ENCODE results near the gene TSPAN6. TPM values are rescaled to one million over a fixed set of nuclear protein-coding genes. Genes with fewer than 3 reads are reported as not detected.

Gene TSPAN6
- total RNA-seq, 1 experiment from 2014 or later = 7.2 TPM

- Histone ChIP-seq H3K4me3 (ENCODE audit: low read depth in 2 of 2, low read length in 2 of 2) (no peak overlapping the region), H3K9me3 (ENCODE audit: control insufficient read depth, insufficient read depth, low read depth, low read length) (no peaks in the 10 kb centered on the region), H3K4me1 (ENCODE audit: control insufficient read depth, insufficient read depth, low read length) (no peaks in the 10 kb centered on the region), H3K36me3 (ENCODE audit: control insufficient read depth, insufficient read depth, low read length) (no peaks in the 10 kb centered on the region), H3K27ac (ENCODE audit: low read length) (no peak overlapping the region), H3K27me3 (ENCODE audit: control insufficient read depth, insufficient read depth, low read length) (no peaks in the 10 kb centered on the region; the same call in 1 of the 2 replicates)
- CTCF ChIA-PET = no interaction called here
- DNase-seq (ENCODE audit: low read depth, low spot score) (no peak), ATAC-seq (no peak)
- BruUV-seq (replicated peaks) = no TSS peak
- in situ Hi-C loops (cut with HindIII; ENCODE audit: low pct_unique_long_range_greater_than_20kb, low sequenced_read_pairs) (no loop called here), intact Hi-C loops (cut with micrococcal nuclease; ENCODE audit: unreplicated experiment) (no loop called here)
- TF ChIP-seq SIN3A (IDR thresholded peaks at IDR 0.05; ENCODE audit: borderline replicate concordance, insufficient read depth, low read depth, low read length) = no peak
- TF ChIP-seq CTCF (IDR thresholded peaks at IDR 0.05) = no peak
- no peak for TF ChIP-seq POLR2AphosphoS5 (IDR thresholded peaks at IDR 0.05; ENCODE audit: low read depth, low read length)
- TF ChIP-seq TCF7L2 (IDR thresholded peaks at IDR 0.05; ENCODE audit: low read depth, low read length) = no peak
- TF ChIP-seq, protein P1, sequence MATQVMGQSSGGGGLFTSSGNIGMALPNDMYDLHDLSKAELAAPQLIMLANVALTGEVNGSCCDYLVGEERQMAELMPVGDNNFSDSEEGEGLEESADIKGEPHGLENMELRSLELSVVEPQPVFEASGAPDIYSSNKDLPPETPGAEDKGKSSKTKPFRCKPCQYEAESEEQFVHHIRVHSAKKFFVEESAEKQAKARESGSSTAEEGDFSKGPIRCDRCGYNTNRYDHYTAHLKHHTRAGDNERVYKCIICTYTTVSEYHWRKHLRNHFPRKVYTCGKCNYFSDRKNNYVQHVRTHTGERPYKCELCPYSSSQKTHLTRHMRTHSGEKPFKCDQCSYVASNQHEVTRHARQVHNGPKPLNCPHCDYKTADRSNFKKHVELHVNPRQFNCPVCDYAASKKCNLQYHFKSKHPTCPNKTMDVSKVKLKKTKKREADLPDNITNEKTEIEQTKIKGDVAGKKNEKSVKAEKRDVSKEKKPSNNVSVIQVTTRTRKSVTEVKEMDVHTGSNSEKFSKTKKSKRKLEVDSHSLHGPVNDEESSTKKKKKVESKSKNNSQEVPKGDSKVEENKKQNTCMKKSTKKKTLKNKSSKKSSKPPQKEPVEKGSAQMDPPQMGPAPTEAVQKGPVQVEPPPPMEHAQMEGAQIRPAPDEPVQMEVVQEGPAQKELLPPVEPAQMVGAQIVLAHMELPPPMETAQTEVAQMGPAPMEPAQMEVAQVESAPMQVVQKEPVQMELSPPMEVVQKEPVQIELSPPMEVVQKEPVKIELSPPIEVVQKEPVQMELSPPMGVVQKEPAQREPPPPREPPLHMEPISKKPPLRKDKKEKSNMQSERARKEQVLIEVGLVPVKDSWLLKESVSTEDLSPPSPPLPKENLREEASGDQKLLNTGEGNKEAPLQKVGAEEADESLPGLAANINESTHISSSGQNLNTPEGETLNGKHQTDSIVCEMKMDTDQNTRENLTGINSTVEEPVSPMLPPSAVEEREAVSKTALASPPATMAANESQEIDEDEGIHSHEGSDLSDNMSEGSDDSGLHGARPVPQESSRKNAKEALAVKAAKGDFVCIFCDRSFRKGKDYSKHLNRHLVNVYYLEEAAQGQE (IDR thresholded peaks at IDR 0.05; ENCODE audit: insufficient read depth in 1 of 2, low read depth in 2 of 2, low read length in 1 of 2) = no peak
- POLR2A ChIA-PET = no interaction called here
Observed at GRCh38 chrX:100600758-100601157, 35.8 kb downstream of the TSPAN6 start.

- Histone ChIP-seq H3K36me3 (ENCODE audit: control insufficient read depth, insufficient read depth, low read length) (no peaks in the 10 kb centered on the region), H3K4me1 (ENCODE audit: control insufficient read depth, insufficient read depth, low read length) (no peaks in the 10 kb centered on the region), H3K9me3 (ENCODE audit: control insufficient read depth, insufficient read depth, low read depth, low read length) (no peaks in the 10 kb centered on the region), H3K27ac (ENCODE audit: low read length) (no peak overlapping the region), H3K27me3 (ENCODE audit: control insufficient read depth, insufficient read depth, low read length) (no peaks in the 10 kb centered on the region; the same call in 1 of the 2 replicates), H3K4me3 (ENCODE audit: low read depth in 2 of 2, low read length in 2 of 2) (no peak overlapping the region)
- in situ Hi-C loops (cut with HindIII; ENCODE audit: low pct_unique_long_range_greater_than_20kb, low sequenced_read_pairs) = no loop called here
- no peak for DNase-seq (ENCODE audit: low read depth, low spot score)
- ATAC-seq = no peak
- intact Hi-C loops (cut with micrococcal nuclease; ENCODE audit: unreplicated experiment) = no loop called here
- TF ChIP-seq SIN3A (IDR thresholded peaks at IDR 0.05; ENCODE audit: borderline replicate concordance, insufficient read depth, low read depth, low read length) (no peak), POLR2AphosphoS5 (IDR thresholded peaks at IDR 0.05; ENCODE audit: low read depth, low read length) (no peak), CTCF (IDR thresholded peaks at IDR 0.05) (no peak), TCF7L2 (IDR thresholded peaks at IDR 0.05; ENCODE audit: low read depth, low read length) (no peak)
- TF ChIP-seq, protein P1 (IDR thresholded peaks at IDR 0.05; ENCODE audit: insufficient read depth in 1 of 2, low read depth in 2 of 2, low read length in 1 of 2) = no peak
- no TSS peak for BruUV-seq (replicated peaks)
- CTCF ChIA-PET = no interaction called here
- POLR2A ChIA-PET = no interaction called here
Observed at GRCh38 chrX:100600340-100600739, 36.3 kb downstream of the TSPAN6 start.
